Fibroblast of lung (primary cell): ENCODE results near the gene USP20. TPM values are rescaled to one million over a fixed set of nuclear protein-coding genes. Genes with fewer than 3 reads are reported as not detected.

Source experiments
- DNase-seq, 2 donors: peaks; one replicate each; pipeline versions ENCODE4 v3.0.0 to v3.0.0-alpha.2; 2010; ENCODE audit warnings: low read depth in 2 of 2
- H2AFZ ChIP-seq: 2 replicates; pipeline ENCODE4 v1.5.1; 2012; ENCODE audit warnings: low read length, control low read depth, inconsistent platforms
- H3K27ac ChIP-seq: 2 replicates; pipeline ENCODE4 v1.5.1; 2011; ENCODE audit warnings: low read length, control low read depth; ENCODE audit not compliant: insufficient read depth
- H3K27me3 ChIP-seq: 2 replicates; pipeline ENCODE4 v1.5.1; 2011; ENCODE audit warnings: mild to moderate bottlenecking, low read length; ENCODE audit not compliant: control insufficient read depth, insufficient read depth
- H3K36me3 ChIP-seq: 2 replicates; pipeline ENCODE4 v1.5.1; 2011; ENCODE audit warnings: low read length; ENCODE audit not compliant: control insufficient read depth, insufficient read depth
- H3K4me1 ChIP-seq: 2 replicates; pipeline ENCODE4 v1.5.1; 2011; ENCODE audit warnings: low read length; ENCODE audit not compliant: control insufficient read depth, insufficient read depth; ENCODE audit errors: extremely low read depth
- H3K4me2 ChIP-seq: 2 replicates; pipeline ENCODE4 v1.5.1; 2011; ENCODE audit warnings: low read length, control low read depth; ENCODE audit not compliant: insufficient read depth; ENCODE audit errors: extremely low read depth
- H3K4me3 ChIP-seq, 4 experiments: fragments of 200-600 bp in 1 of 4; sonication (generic) in 1 of 4; replicated peaks in 1 of 4; 2 replicates each; pipeline ENCODE4 v1.5.1; 2011 to 2016; ENCODE audit warnings: low read length in 4 of 4, low read depth in 3 of 4, mild to moderate bottlenecking in 3 of 4, control low read depth in 2 of 4, inconsistent platforms in 1 of 4, mixed read lengths in 1 of 4; ENCODE audit not compliant: insufficient read depth in 1 of 4; ENCODE audit errors: control extremely low read depth in 1 of 4
- H3K79me2 ChIP-seq: 2 replicates; pipeline ENCODE4 v1.5.1; 2012; ENCODE audit warnings: mild to moderate bottlenecking, low read length, inconsistent platforms; ENCODE audit not compliant: control insufficient read depth, insufficient read depth
- H3K9ac ChIP-seq: 2 replicates; pipeline ENCODE4 v1.5.1; 2011; ENCODE audit warnings: mild to moderate bottlenecking, low read length, control low read depth; ENCODE audit not compliant: insufficient read depth
- H3K9me3 ChIP-seq: 2 replicates; pipeline ENCODE4 v1.5.1; 2012; ENCODE audit warnings: low read depth, low read length; ENCODE audit not compliant: control insufficient read depth, insufficient read depth
- H4K20me1 ChIP-seq: 2 replicates; pipeline ENCODE4 v1.5.1; 2011; ENCODE audit warnings: low read length; ENCODE audit not compliant: control insufficient read depth, insufficient read depth; ENCODE audit errors: extremely low read depth
- CTCF ChIP-seq, 2 donors: IDR thresholded peaks in 1 of 2; conservative IDR thresholded peaks in 1 of 2; 1 replicate in 1 of 2; 2 replicates in 1 of 2; pipeline ENCODE4 v1.5.1; 2011 to 2012; ENCODE audit warnings: low read length in 2 of 2, control low read depth in 1 of 2, inconsistent platforms in 1 of 2, low read depth in 1 of 2, mild to moderate bottlenecking in 1 of 2
- EZH2 ChIP-seq: IDR thresholded peaks from 2 replicates; pipeline ENCODE4 v1.5.1; 2012; ENCODE audit warnings: low read length, control low read depth, mild to moderate bottlenecking; ENCODE audit errors: missing control alignments
- polyA plus RNA-seq, 2 donors: library from polyadenylated mRNA; depleted of rRNA in 1 of 2; stranded (reverse) in 1 of 2; unstranded in 1 of 2; fragments of >200 nt; gene quantifications; 2 replicates each; pipeline ENCODE4 v1.2.1, GENCODE V29; 2011 to 2012; ENCODE audit warnings: missing spikeins in 1 of 2
- total RNA-seq: library from RNA; depleted of rRNA; stranded (reverse); fragments of >200 nt; gene quantifications from 2 replicates; pipeline ENCODE4 v1.2.1, GENCODE V29; 2014

The USP20 gene
- total and polyA plus RNA-seq, 2 donors (not counting 1 experiment from before 2014, with no cell fraction given) = 6.7 to 12.9 TPM

- H3K9me3 ChIP-seq = no peaks in the 10 kb centered on the region
Measured at GRCh38 chr9:129916707-129917106, 81.4 kb downstream of the USP20 start.

GRCh38 chr9:129918296-129918950, 83.2 kb downstream of the USP20 start:
- Histone ChIP-seq H2AFZ (no peak overlapping the region), H3K9ac (no peak overlapping the region), H3K36me3 (no peaks in the 10 kb centered on the region), H4K20me1 (no peaks in the 10 kb centered on the region), H3K9me3 (no peaks in the 10 kb centered on the region), H3K27ac (no peak overlapping the region), H3K4me2 (no peak overlapping the region), H3K4me1 (no peaks in the 10 kb centered on the region), H3K27me3 (no peaks in the 10 kb centered on the region), H3K4me3 (no peak overlapping the region), H3K79me2 (no peaks in the 10 kb centered on the region)
- DNase-seq = no peak
- TF ChIP-seq CTCF (conservative IDR thresholded peaks at IDR 0.05 in 1 of 2, IDR thresholded peaks at IDR 0.05 in 1 of 2; ENCODE audit: low read depth in 1 of 2, low read length in 2 of 2) = no peak
- no peak for TF ChIP-seq EZH2

More at GRCh38 chr9:129916707-129917106, 81.4 kb downstream of the USP20 start:
- Histone ChIP-seq H3K79me2 (no peaks in the 10 kb centered on the region), H2AFZ (no peak overlapping the region), H3K4me3 (no peak overlapping the region), H3K27ac (no peak overlapping the region), H3K4me1 (no peaks in the 10 kb centered on the region), H3K27me3 (no peaks in the 10 kb centered on the region), H4K20me1 (no peaks in the 10 kb centered on the region), H3K9ac (no peak overlapping the region), H3K36me3 (no peaks in the 10 kb centered on the region), H3K4me2 (no peak overlapping the region)
- DNase-seq = no peak
- TF ChIP-seq CTCF (conservative IDR thresholded peaks at IDR 0.05 in 1 of 2, IDR thresholded peaks at IDR 0.05 in 1 of 2; ENCODE audit: low read depth in 1 of 2, low read length in 2 of 2) (no peak), EZH2 (no peak)

- DNase-seq = no peak
- no peak overlapping the region for H2AFZ ChIP-seq
- H3K4me3 ChIP-seq = no peak overlapping the region
- no peaks in the 10 kb centered on the region for H4K20me1 ChIP-seq
- no peaks in the 10 kb centered on the region for H3K27me3 ChIP-seq
- no peak overlapping the region for H3K4me2 ChIP-seq
- H3K4me1 ChIP-seq = no peaks in the 10 kb centered on the region
- TF ChIP-seq CTCF (conservative IDR thresholded peaks at IDR 0.05 in 1 of 2, IDR thresholded peaks at IDR 0.05 in 1 of 2; ENCODE audit: low read depth in 1 of 2, low read length in 2 of 2) (no peak), EZH2 (no peak)
- no peak overlapping the region for H3K27ac ChIP-seq
- H3K9ac ChIP-seq = no peak overlapping the region
- H3K9me3 ChIP-seq = no peaks in the 10 kb centered on the region
- H3K36me3 ChIP-seq = no peaks in the 10 kb centered on the region
- no peaks in the 10 kb centered on the region for H3K79me2 ChIP-seq
Measured at GRCh38 chr9:129919277-129919676, 84.0 kb downstream of the USP20 start.
